K562 (cell line): ENCODE data around the gene SUDS3. TPM values are rescaled to one million over a fixed set of nuclear protein-coding genes. Genes with fewer than 3 reads are reported as not detected.

Experiments used
- ATAC-seq: fragments of 200-7000 bp; cut with Tn5 transposase; 3 replicates; pipeline ENCODE4 v1.9.1; 2020; ENCODE audit warnings: moderate library complexity
- BruUV-seq: library from RNA; stranded (reverse); fragments of 400-500 nt; replicated peaks from 2 replicates; lab custom pipeline; 2021; lab: Mats Ljungman, UMichigan
- CTCF ChIA-PET: fragments of 300-600 bp; formaldehyde crosslinking; extraction: SDS; loops from one replicate; lab custom pipeline; 2021; ENCODE audit warnings: low intra/inter-chr PET ratio; lab: Yijun Ruan, JAX
- POLR2A ChIA-PET: fragments of 300-600, 350-650 bp; sonication (Branson Sonifier 250); formaldehyde crosslinking; extraction: SDS; loops from one replicate; lab custom pipeline; 2021; ENCODE audit warnings: antibody characterized with exemption, inconsistent platforms; lab: Yijun Ruan, JAX
- DNase-seq, 4 experiments: peaks; one replicate each; pipeline versions ENCODE4 v3.0.0 to v3.0.0-alpha.2; 2011 to 2018; ENCODE audit warnings: low spot score in 3 of 4, mixed read lengths in 3 of 4; ENCODE audit errors: extremely low read depth in 1 of 4
- FAIRE-seq: peaks from 2 replicates; lab custom pipeline; 2011; peaks lifted over from hg19 to GRCh38; lab: Jason Lieb, UNC
- H2AFZ ChIP-seq: 2 replicates; pipeline ENCODE4 v1.6.0; 2011; ENCODE audit warnings: low read depth, low read length, control low read depth, inconsistent platforms
- H3K27ac ChIP-seq: fragments of 200-600 bp; 3 replicates; pipeline ENCODE4 v1.8.0; 2011; ENCODE audit warnings: low read depth, mild to moderate bottlenecking, control low read depth, inconsistent platforms, low read length, moderate library complexity, mixed read lengths; ENCODE audit errors: extremely low read depth
- H3K27me3 ChIP-seq, 2 experiments: fragments of 300-600 bp in 1 of 2; 2 replicates in 1 of 2; 3 replicates in 1 of 2; pipeline versions ENCODE4 v1.6.0 to v1.8.0; 2011; ENCODE audit warnings: inconsistent platforms in 2 of 2, low read length in 2 of 2, mild to moderate bottlenecking in 1 of 2, mixed read lengths in 1 of 2, moderate library complexity in 1 of 2; ENCODE audit not compliant: control insufficient read depth in 2 of 2, insufficient read depth in 2 of 2
- H3K36me3 ChIP-seq: fragments of 300-600 bp; 3 replicates; pipeline ENCODE4 v1.8.0; 2011; ENCODE audit warnings: mild to moderate bottlenecking, low read length, inconsistent platforms; ENCODE audit not compliant: control insufficient read depth, insufficient read depth
- H3K4me1 ChIP-seq, 2 experiments: fragments of 200-600 bp in 1 of 2; replicated peaks in 1 of 2; 2 replicates in 1 of 2; 3 replicates in 1 of 2; pipeline versions ENCODE4 v1.5.1 to v1.8.0; 2011; ENCODE audit warnings: inconsistent platforms in 2 of 2, low read length in 2 of 2, mild to moderate bottlenecking in 1 of 2, mixed read lengths in 1 of 2, moderate library complexity in 1 of 2; ENCODE audit not compliant: control insufficient read depth in 2 of 2, insufficient read depth in 2 of 2
- H3K4me2 ChIP-seq: 2 replicates; pipeline ENCODE4 v1.6.1; 2011; ENCODE audit warnings: low read length, control low read depth, inconsistent platforms, mixed read lengths; ENCODE audit not compliant: insufficient read depth
- H3K4me3 ChIP-seq: fragments of 200-600 bp; sonication (generic), shearing (Covaris generic); 2 replicates; pipeline ENCODE4 v1.5.1; 2016; ENCODE audit warnings: control low read depth, inconsistent platforms
- H3K79me2 ChIP-seq: fragments of 200-600 bp; 3 replicates; pipeline ENCODE4 v1.8.0; 2011; ENCODE audit warnings: low read length, inconsistent platforms; ENCODE audit not compliant: control insufficient read depth, insufficient read depth
- H3K9ac ChIP-seq, 2 experiments: 2 replicates each; pipeline versions ENCODE4 v1.6.0 to v1.6.1; 2011; ENCODE audit warnings: low read depth in 2 of 2, low read length in 2 of 2, control low read depth in 1 of 2, inconsistent platforms in 1 of 2, mild to moderate bottlenecking in 1 of 2, mixed read lengths in 1 of 2; ENCODE audit not compliant: insufficient read depth in 1 of 2
- H3K9me1 ChIP-seq: one replicate; pipeline ENCODE4 v1.6.0; 2011; ENCODE audit warnings: inconsistent platforms, mild to moderate bottlenecking, low read length, moderate library complexity; ENCODE audit not compliant: control insufficient read depth, insufficient read depth
- H3K9me3 ChIP-seq: replicated peaks from 2 replicates; pipeline ENCODE4 v1.5.1; 2011; ENCODE audit warnings: low read depth, low read length, inconsistent platforms; ENCODE audit not compliant: control insufficient read depth, insufficient read depth
- H4K20me1 ChIP-seq: replicated peaks from 2 replicates; pipeline ENCODE4 v1.6.1; 2011; ENCODE audit warnings: low read length, inconsistent platforms, mixed read lengths; ENCODE audit not compliant: control insufficient read depth, insufficient read depth
- ATF7 ChIP-seq: fragments of 450-650 bp; IDR thresholded peaks from 2 replicates; pipeline ENCODE4 v1.7.1; 2014; ENCODE audit warnings: mild to moderate bottlenecking, moderate library complexity
- MYBL2 ChIP-seq, 2 experiments: fragments of 450-650 bp in 1 of 2; sonication (generic) in 1 of 2; formaldehyde crosslinking in 1 of 2; IDR thresholded peaks; 2 replicates each; pipeline versions ENCODE4 v1.6.1 to v1.8.1; 2017 to 2022; ENCODE audit warnings: borderline replicate concordance in 1 of 2, inconsistent platforms in 1 of 2, low read depth in 1 of 2, mild to moderate bottlenecking in 1 of 2, missing genetic modification reagents in 1 of 2, moderate library complexity in 1 of 2
- MYC ChIP-seq, 2 experiments: fragments of 250-450 bp in 1 of 2; sonication (Bioruptor Pico) in 1 of 2; IDR thresholded peaks; 2 replicates each; pipeline versions ENCODE4 v1.5.1 to v1.6.1; 2012 to 2021; ENCODE audit warnings: low read depth in 2 of 2, borderline replicate concordance in 1 of 2, improper control_type of control experiment in 1 of 2, low read length in 1 of 2, mild to moderate bottlenecking in 1 of 2, moderate library complexity in 1 of 2
- PYGO2 ChIP-seq: fragments of 450-650 bp; IDR thresholded peaks from 2 replicates; pipeline ENCODE4 v1.6.1; 2016; ENCODE audit warnings: mild to moderate bottlenecking, missing genetic modification characterization, moderate library complexity, missing compliant biosample characterization
- SAFB ChIP-seq: fragments of 200-400 bp; formaldehyde crosslinking; IDR thresholded peaks from 2 replicates; pipeline ENCODE4 v1.6.1; 2017; ENCODE audit warnings: low read depth, low read length, borderline replicate concordance
- TCF7L2 ChIP-seq: fragments of 150-350 bp; IDR thresholded peaks from 2 replicates; pipeline ENCODE4 v1.6.1; 2016; ENCODE audit warnings: low read depth, mild to moderate bottlenecking, low read length, moderate library complexity
- TFAM ChIP-seq: fragments of 250-450 bp; sonication (Bioruptor Pico); conservative IDR thresholded peaks from 2 replicates; pipeline ENCODE4 v1.5.0; 2021; ENCODE audit warnings: mild to moderate bottlenecking, moderate library complexity
- USF1 ChIP-seq: sonication (generic); formaldehyde crosslinking; IDR thresholded peaks from 2 replicates; pipeline ENCODE4 v1.9.0; 2022; ENCODE audit warnings: mild to moderate bottlenecking, missing genetic modification reagents
- ZNF263 ChIP-seq: sonication (generic); formaldehyde crosslinking; IDR thresholded peaks from 2 replicates; pipeline ENCODE4 v1.8.0; 2022; ENCODE audit warnings: mild to moderate bottlenecking, missing genetic modification reagents, borderline replicate concordance
- WGBS: fragments of 100-300 bp; shearing (Covaris generic); methylation state at CpG from one replicate; pipeline ENCODE4 v1.1.6; 2016; ENCODE audit warnings: low coverage, mixed read lengths; ENCODE audit not compliant: insufficient coverage; ENCODE audit errors: missing lambda C conversion rate; 5-methylcytosine and 5-hydroxymethylcytosine counted together
- in situ Hi-C: fragments of 300-500 bp; cut with MboI; formaldehyde crosslinking; loops from 4 replicates; pipeline ENCODE4 v1.15.0; 2018; ENCODE audit warnings: inconsistent platforms, mixed read lengths
- intact Hi-C: fragments of 100-400 bp; cut with micrococcal nuclease; formaldehyde crosslinking; loops from 2 replicates; pipeline ENCODE4 v1.14.2; 2022
- polyA plus RNA-seq, 8 experiments: library from polyadenylated mRNA; depleted of rRNA in 4 of 8; stranded (reverse) in 5 of 8; unstranded in 3 of 8; fragments of >200 nt; fragmentation: Nextera tagmentation in 2 of 8; fragmentation: Illumina TruSeq in 1 of 8; extraction: Ambion mirVana in 2 of 8; extraction: Trizol in 1 of 8; gene quantifications; 2 replicates each; pipeline versions ENCODE4 v1.2.1 to v1.2.3, GENCODE V29; 2011 to 2014; ENCODE audit warnings: inconsistent platforms in 1 of 8, missing spikeins in 1 of 8
- total RNA-seq, 7 experiments: library from RNA; depleted of rRNA in 6 of 7; stranded (reverse); fragments of >200 nt in 6 of 7; fragmentation: Illumina TruSeq in 2 of 7; extraction: Trizol in 2 of 7; gene quantifications; 2 replicates each; pipeline versions ENCODE4 v1.2.1 to v1.2.3, GENCODE V29; 2011 to 2021; ENCODE audit warnings: low replicate concordance in 1 of 7
- TF ChIP-seq, protein P1 (sequence below): sonication (generic); formaldehyde crosslinking; IDR thresholded peaks from 2 replicates; pipeline ENCODE4 v1.8.1; 2023; ENCODE audit warnings: missing genetic modification reagents, mild to moderate bottlenecking, borderline replicate concordance

SUDS3 gene
- total and polyA plus RNA-seq, 9 of the 15 experiments (the other 6 are each of a cell fraction or from before 2014, with no cell fraction given), result 6.6 to 30.5 (median 23.3) TPM

- 42% methylated on average over 3 of the region's 3 CpGs for WGBS
- DNase-seq (no peak), FAIRE-seq (peak; percentile 23), ATAC-seq (no peak)
- POLR2A ChIA-PET, result interaction anchor here (0.6 to 2.9 kb wide), 3 partner anchors 12 to 1197 kb away, joined by 3 to 15 read pairs (median 3); no protein-coding TSS in a partner anchor
- H3K79me2 ChIP-seq, result peaks cover 67% of the 10 kb centered on the region
- peak overlapping the region; percentile 82; the same call in 1 of the 3 replicates for H3K27ac ChIP-seq
- no TSS peak for BruUV-seq
- H3K9ac ChIP-seq, result peak overlapping the region in 1 of 2 experiments; percentile 73; a peak in 1 of 4 replicates
- H3K27me3 ChIP-seq, result no peaks in the 10 kb centered on the region
- TF ChIP-seq ZNF263, result no peak
- TF ChIP-seq TCF7L2, result no peak
- TF ChIP-seq TFAM (CRISPR knock-in tag), result no peak
- TF ChIP-seq SAFB, result no peak
- no peak for TF ChIP-seq MYBL2 (IDR thresholded peaks at IDR 0.05; ENCODE audit: low read depth)
- no peak for TF ChIP-seq MYBL2 (CRISPR knock-in tag; IDR thresholded peaks at IDR 0.05; ENCODE audit: borderline replicate concordance)
- no peak for TF ChIP-seq MYC (IDR thresholded peaks at IDR 0.05; ENCODE audit: low read depth, low read length)
- TF ChIP-seq MYC (CRISPR knock-in tag; IDR thresholded peaks at IDR 0.05; ENCODE audit: borderline replicate concordance, low read depth), result no peak
- no peak for TF ChIP-seq ATF7
- TF ChIP-seq, protein P1, sequence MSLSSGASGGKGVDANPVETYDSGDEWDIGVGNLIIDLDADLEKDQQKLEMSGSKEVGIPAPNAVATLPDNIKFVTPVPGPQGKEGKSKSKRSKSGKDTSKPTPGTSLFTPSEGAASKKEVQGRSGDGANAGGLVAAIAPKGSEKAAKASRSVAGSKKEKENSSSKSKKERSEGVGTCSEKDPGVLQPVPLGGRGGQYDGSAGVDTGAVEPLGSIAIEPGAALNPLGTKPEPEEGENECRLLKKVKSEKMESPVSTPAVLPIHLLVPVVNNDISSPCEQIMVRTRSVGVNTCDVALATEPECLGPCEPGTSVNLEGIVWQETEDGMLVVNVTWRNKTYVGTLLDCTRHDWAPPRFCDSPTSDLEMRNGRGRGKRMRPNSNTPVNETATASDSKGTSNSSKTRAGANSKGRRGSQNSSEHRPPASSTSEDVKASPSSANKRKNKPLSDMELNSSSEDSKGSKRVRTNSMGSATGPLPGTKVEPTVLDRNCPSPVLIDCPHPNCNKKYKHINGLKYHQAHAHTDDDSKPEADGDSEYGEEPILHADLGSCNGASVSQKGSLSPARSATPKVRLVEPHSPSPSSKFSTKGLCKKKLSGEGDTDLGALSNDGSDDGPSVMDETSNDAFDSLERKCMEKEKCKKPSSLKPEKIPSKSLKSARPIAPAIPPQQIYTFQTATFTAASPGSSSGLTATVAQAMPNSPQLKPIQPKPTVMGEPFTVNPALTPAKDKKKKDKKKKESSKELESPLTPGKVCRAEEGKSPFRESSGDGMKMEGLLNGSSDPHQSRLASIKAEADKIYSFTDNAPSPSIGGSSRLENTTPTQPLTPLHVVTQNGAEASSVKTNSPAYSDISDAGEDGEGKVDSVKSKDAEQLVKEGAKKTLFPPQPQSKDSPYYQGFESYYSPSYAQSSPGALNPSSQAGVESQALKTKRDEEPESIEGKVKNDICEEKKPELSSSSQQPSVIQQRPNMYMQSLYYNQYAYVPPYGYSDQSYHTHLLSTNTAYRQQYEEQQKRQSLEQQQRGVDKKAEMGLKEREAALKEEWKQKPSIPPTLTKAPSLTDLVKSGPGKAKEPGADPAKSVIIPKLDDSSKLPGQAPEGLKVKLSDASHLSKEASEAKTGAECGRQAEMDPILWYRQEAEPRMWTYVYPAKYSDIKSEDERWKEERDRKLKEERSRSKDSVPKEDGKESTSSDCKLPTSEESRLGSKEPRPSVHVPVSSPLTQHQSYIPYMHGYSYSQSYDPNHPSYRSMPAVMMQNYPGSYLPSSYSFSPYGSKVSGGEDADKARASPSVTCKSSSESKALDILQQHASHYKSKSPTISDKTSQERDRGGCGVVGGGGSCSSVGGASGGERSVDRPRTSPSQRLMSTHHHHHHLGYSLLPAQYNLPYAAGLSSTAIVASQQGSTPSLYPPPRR (CRISPR knock-in tag), result no peak
- TF ChIP-seq USF1, result no peak
- TF ChIP-seq PYGO2, result no peak
- H3K9me1 ChIP-seq, result no peaks in the 10 kb centered on the region
- peaks cover 12 to 19% of the 10 kb centered on the region in 2 experiments; a peak in 4 of 5 replicates for H3K4me1 ChIP-seq
- H3K4me2 ChIP-seq, result peak overlapping the region; percentile 36
- intact Hi-C loops, result no loop called here
- CTCF ChIA-PET, result no interaction called here
- H2AFZ ChIP-seq, result no peak overlapping the region
- H3K9me3 ChIP-seq, result no peaks in the 10 kb centered on the region
- 0 out of 3 replicates have a peak, but pooled peaks cover 5% of the 10 kb centered on the region for H3K36me3 ChIP-seq
- in situ Hi-C loops, result loop anchor here (25.0 kb wide), 1 partner anchor 183 kb away; no protein-coding TSS in a partner anchor
- no peaks in the 10 kb centered on the region for H4K20me1 ChIP-seq
- H3K4me3 ChIP-seq, result peak overlapping the region; percentile 96
These were observed 5.8 kb upstream of the SUDS3 start for GRCh38 chr12:118370601-118371000.
